Endodermal cell (in vitro differentiated cells): ENCODE data around the gene SPTB. TPM values are rescaled to one million over a fixed set of nuclear protein-coding genes. Genes with fewer than 3 reads are reported as not detected.
A peak's percentile ranks its signal among the peaks of the same experiment; 100 is the strongest.

Source experiments
- DNase-seq: peaks from one replicate; pipeline ENCODE4 v3.0.0-alpha.2; 2017
- H3K27ac ChIP-seq: 2 replicates; pipeline ENCODE4 v1.5.1; 2013; ENCODE audit warnings: mild to moderate bottlenecking, low read depth, low read length, moderate library complexity
- H3K27me3 ChIP-seq: 2 replicates; pipeline ENCODE4 v1.6.1; 2013; ENCODE audit warnings: mild to moderate bottlenecking, low read length, moderate library complexity; ENCODE audit not compliant: insufficient read depth, control insufficient read depth, poor library complexity, severe bottlenecking
- H3K36me3 ChIP-seq: 2 replicates; pipeline ENCODE4 v1.7.0; 2013; ENCODE audit warnings: mild to moderate bottlenecking, low read length, moderate library complexity; ENCODE audit not compliant: control insufficient read depth, insufficient read depth
- H3K4me1 ChIP-seq: one replicate; pipeline ENCODE4 v1.7.0; 2013; ENCODE audit warnings: low read length; ENCODE audit not compliant: control insufficient read depth, insufficient read depth
- H3K4me3 ChIP-seq: 2 replicates; pipeline ENCODE4 v1.5.1; 2013; ENCODE audit warnings: mild to moderate bottlenecking, low read length, moderate library complexity
- H3K9ac ChIP-seq: 2 replicates; pipeline ENCODE4 v1.6.1; 2013; ENCODE audit warnings: mild to moderate bottlenecking, low read length, moderate library complexity; ENCODE audit not compliant: poor library complexity, severe bottlenecking; ENCODE audit errors: extremely low read depth
- H3K9me3 ChIP-seq: 2 replicates; pipeline ENCODE4 v1.6.1; 2013; ENCODE audit warnings: mild to moderate bottlenecking, low read length, moderate library complexity; ENCODE audit not compliant: control insufficient read depth
- H3K27ac Mint-ChIP-seq: 2 replicates; pipeline ENCODE4 v1.8.0; 2020; ENCODE audit warnings: mixed read lengths
- H3K27me3 Mint-ChIP-seq: 2 replicates; pipeline ENCODE4 v1.8.0; 2021; ENCODE audit warnings: mild to moderate bottlenecking, mixed read lengths; ENCODE audit not compliant: insufficient read depth
- H3K36me3 Mint-ChIP-seq: 2 replicates; pipeline ENCODE4 v1.8.0; 2020; ENCODE audit warnings: low read depth, mixed read lengths
- H3K4me1 Mint-ChIP-seq: 2 replicates; pipeline ENCODE4 v1.8.0; 2020; ENCODE audit warnings: mixed read lengths
- H3K4me3 Mint-ChIP-seq: 2 replicates; pipeline ENCODE4 v1.8.0; 2020; ENCODE audit warnings: mild to moderate bottlenecking, moderate library complexity, mixed read lengths
- H3K9me3 Mint-ChIP-seq: 2 replicates; pipeline ENCODE4 v1.8.0; 2020; ENCODE audit warnings: mild to moderate bottlenecking, mixed read lengths
- CTCF ChIP-seq: fragments of 200-600 bp; sonication (generic); conservative IDR thresholded peaks from 2 replicates; pipeline ENCODE4 v1.5.0; 2021; ENCODE audit warnings: antibody characterized with exemption, mild to moderate bottlenecking
- WGBS, 2 experiments: methylation state at CpG; one replicate each; pipeline versions ENCODE4 v1.1.5 to v1.1.7; 2013; ENCODE audit warnings: missing lambda C conversion rate in 2 of 2, mixed read lengths in 1 of 2; ENCODE audit not compliant: insufficient coverage in 1 of 2, insufficient read length in 1 of 2; 5-methylcytosine and 5-hydroxymethylcytosine counted together
- total RNA-seq, 2 donors: library from RNA; stranded (reverse); fragmentation: NEBNext Ultra II Directional in 1 of 2; extraction: Animal tissue kit (Norgen Biotek cat#: 25700) in 1 of 2; gene quantifications; 2 replicates in 1 of 2; 3 replicates in 1 of 2; pipeline ENCODE4 v1.2.1, GENCODE V29; 2021

The SPTB gene
- total RNA-seq, 2 donors from 2014 or later = 0.77 to 1.4 TPM

GRCh38 chr14:64818151-64818550 lies 61.6 kb downstream of the SPTB start:
- TF ChIP-seq CTCF = no peak
- H3K4me1 Mint-ChIP-seq = peaks cover 13% of the 10 kb centered on the region
- no peak overlapping the region for H3K4me3 Mint-ChIP-seq
- peaks cover 24% of the 10 kb centered on the region for H3K27me3 Mint-ChIP-seq
- H3K9ac ChIP-seq = no peak overlapping the region
- H3K9me3 Mint-ChIP-seq = no peaks in the 10 kb centered on the region
- H3K4me3 ChIP-seq = no peak overlapping the region
- peak; percentile 40 for DNase-seq
- H3K27ac Mint-ChIP-seq = no peak overlapping the region
- WGBS, 2 experiments = 90 to 100% methylated on average over 3 to 9 of the region's 9 CpGs
- no peaks in the 10 kb centered on the region for H3K36me3 ChIP-seq
- no peaks in the 10 kb centered on the region for H3K4me1 ChIP-seq
- H3K27me3 ChIP-seq = peaks cover 20% of the 10 kb centered on the region
- no peaks in the 10 kb centered on the region for H3K9me3 ChIP-seq
- H3K36me3 Mint-ChIP-seq = no peaks in the 10 kb centered on the region
- no peak overlapping the region for H3K27ac ChIP-seq

GRCh38 chr14:64817631-64818030 lies 62.1 kb downstream of the SPTB start:
- Histone ChIP-seq H3K9me3 (no peaks in the 10 kb centered on the region), H3K4me1 (no peaks in the 10 kb centered on the region), H3K4me3 (no peak overlapping the region), H3K27me3 (peaks cover 20% of the 10 kb centered on the region), H3K36me3 (no peaks in the 10 kb centered on the region), H3K9ac (peak overlapping the region; percentile 15), H3K27ac (no peak overlapping the region)
- Mint-ChIP-seq H3K4me3 (no peak overlapping the region), H3K4me1 (peaks cover 8% of the 10 kb centered on the region), H3K9me3 (no peaks in the 10 kb centered on the region), H3K27me3 (peaks cover 25% of the 10 kb centered on the region), H3K36me3 (no peaks in the 10 kb centered on the region), H3K27ac (no peak overlapping the region)
- 62 to 78% methylated on average over 3 of the region's 3 CpGs for WGBS, 2 experiments
- DNase-seq = peak; percentile 49
- TF ChIP-seq CTCF = no peak

- no peak overlapping the region for H3K4me3 Mint-ChIP-seq
- H3K4me1 Mint-ChIP-seq = peaks cover 3% of the 10 kb centered on the region
- no peak for DNase-seq
- H3K27ac Mint-ChIP-seq = no peak overlapping the region
- Histone ChIP-seq H3K4me3 (no peak overlapping the region), H3K9me3 (no peaks in the 10 kb centered on the region), H3K36me3 (no peaks in the 10 kb centered on the region), H3K9ac (no peak overlapping the region), H3K27me3 (peaks cover 20% of the 10 kb centered on the region), H3K4me1 (no peaks in the 10 kb centered on the region), H3K27ac (no peak overlapping the region)
- no peak for TF ChIP-seq CTCF
- H3K36me3 Mint-ChIP-seq = no peaks in the 10 kb centered on the region
- WGBS, 2 experiments = 92 to 96% methylated on average over 6 of the region's 6 CpGs
- H3K27me3 Mint-ChIP-seq = peaks cover 25% of the 10 kb centered on the region
- no peaks in the 10 kb centered on the region for H3K9me3 Mint-ChIP-seq
Observed at GRCh38 chr14:64816221-64816783, 63.4 kb downstream of the SPTB start.
